Measurements from ENCODE around the gene KIF13A.

DNA sequence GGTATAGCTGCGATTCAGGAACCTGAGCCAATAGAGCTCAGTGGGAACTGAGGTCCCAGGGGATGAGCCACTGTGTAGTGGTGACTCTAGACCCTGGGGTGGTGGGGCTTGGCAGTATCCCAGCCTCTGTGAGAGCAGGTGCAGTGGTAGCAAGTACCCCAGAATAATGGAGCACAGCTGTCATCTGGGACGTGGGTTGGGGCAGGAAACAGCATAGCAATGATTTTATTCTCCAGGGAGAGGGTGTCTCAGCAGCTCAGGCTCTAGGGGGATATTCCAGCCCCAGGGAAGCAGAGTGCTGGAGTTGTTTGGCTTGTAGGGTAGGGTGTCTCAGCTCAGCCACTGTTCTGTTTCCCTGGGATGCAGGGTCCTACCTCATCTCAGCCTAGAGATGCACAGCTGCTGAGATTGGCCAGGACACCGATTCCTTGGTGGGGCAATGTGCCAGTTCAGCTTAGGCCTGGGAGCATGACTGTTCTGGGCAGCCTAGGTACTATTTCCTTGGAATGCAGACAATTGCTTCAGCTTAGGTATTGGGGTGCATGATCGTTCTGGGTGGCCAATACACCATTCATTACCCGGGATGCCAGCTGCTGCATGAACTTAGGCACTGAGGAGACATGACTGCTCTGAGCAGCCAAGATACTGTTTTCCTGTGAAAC, 246.7 kb downstream of the KIF13A start:
- TF ChIP-seq, protein P1, sequence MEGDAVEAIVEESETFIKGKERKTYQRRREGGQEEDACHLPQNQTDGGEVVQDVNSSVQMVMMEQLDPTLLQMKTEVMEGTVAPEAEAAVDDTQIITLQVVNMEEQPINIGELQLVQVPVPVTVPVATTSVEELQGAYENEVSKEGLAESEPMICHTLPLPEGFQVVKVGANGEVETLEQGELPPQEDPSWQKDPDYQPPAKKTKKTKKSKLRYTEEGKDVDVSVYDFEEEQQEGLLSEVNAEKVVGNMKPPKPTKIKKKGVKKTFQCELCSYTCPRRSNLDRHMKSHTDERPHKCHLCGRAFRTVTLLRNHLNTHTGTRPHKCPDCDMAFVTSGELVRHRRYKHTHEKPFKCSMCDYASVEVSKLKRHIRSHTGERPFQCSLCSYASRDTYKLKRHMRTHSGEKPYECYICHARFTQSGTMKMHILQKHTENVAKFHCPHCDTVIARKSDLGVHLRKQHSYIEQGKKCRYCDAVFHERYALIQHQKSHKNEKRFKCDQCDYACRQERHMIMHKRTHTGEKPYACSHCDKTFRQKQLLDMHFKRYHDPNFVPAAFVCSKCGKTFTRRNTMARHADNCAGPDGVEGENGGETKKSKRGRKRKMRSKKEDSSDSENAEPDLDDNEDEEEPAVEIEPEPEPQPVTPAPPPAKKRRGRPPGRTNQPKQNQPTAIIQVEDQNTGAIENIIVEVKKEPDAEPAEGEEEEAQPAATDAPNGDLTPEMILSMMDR (conservative IDR thresholded peaks at IDR 0.05), result no peak
- no peak for TF ChIP-seq EZH2 (IDR thresholded peaks at IDR 0.05; ENCODE audit: low read depth)
